PC-9 (cell line): ENCODE measurements around the gene WNT3. TPM values are rescaled to one million over a fixed set of nuclear protein-coding genes. Genes with fewer than 3 reads are reported as not detected.

ENCODE experiments used
- BruUV-seq: library from RNA; stranded (reverse); fragments of 400-500 nt; replicated peaks from 2 replicates; lab custom pipeline; 2021; lab: Mats Ljungman, UMichigan
- CTCF ChIA-PET: fragments of 300-600 bp; sonication (Branson Sonifier 250); formaldehyde crosslinking; loops from one replicate; lab custom pipeline; 2022; ENCODE audit warnings: antibody characterized with exemption; lab: Charles Lee
- POLR2A ChIA-PET: fragments of 300-600 bp; sonication (Branson Sonifier 250); formaldehyde crosslinking; loops from one replicate; lab custom pipeline; 2022; ENCODE audit warnings: antibody characterized with exemption; ENCODE audit not compliant: unreplicated experiment; lab: Charles Lee
- DNase-seq, 2 experiments: peaks; one replicate each; pipeline versions ENCODE4 v3.0.0 to v3.0.0-alpha.2; 2015 to 2022; ENCODE audit warnings: mixed read lengths in 1 of 2
- H2AFZ ChIP-seq: fragments of 200-600 bp; sonication (generic); 2 replicates; pipeline ENCODE4 v1.8.1; 2017; ENCODE audit warnings: antibody characterized with exemption
- H3F3A ChIP-seq: fragments of 200-600 bp; sonication (generic); 2 replicates; pipeline ENCODE4 v1.8.1; 2017; ENCODE audit warnings: antibody characterized with exemption, mild to moderate bottlenecking, low read depth; ENCODE audit not compliant: insufficient read depth
- H3K27ac ChIP-seq: fragments of 200-600 bp; sonication (generic); 2 replicates; pipeline ENCODE4 v1.6.1; 2016; ENCODE audit warnings: mixed run types
- H3K27me3 ChIP-seq: fragments of 200-600 bp; sonication (generic); 2 replicates; pipeline ENCODE4 v1.6.1; 2016; ENCODE audit warnings: low read depth, mixed run types; ENCODE audit not compliant: insufficient read depth
- H3K36me3 ChIP-seq: fragments of 200-600 bp; sonication (generic); 2 replicates; pipeline ENCODE4 v1.6.1; 2016; ENCODE audit warnings: low read depth, mixed run types
- H3K4me1 ChIP-seq: fragments of 200-600 bp; sonication (generic); replicated peaks from 2 replicates; pipeline ENCODE4 v1.6.1; 2016; ENCODE audit warnings: mixed run types; ENCODE audit not compliant: insufficient read depth
- H3K4me2 ChIP-seq: fragments of 200-600 bp; sonication (generic); 2 replicates; pipeline ENCODE4 v1.6.1; 2017; ENCODE audit warnings: mixed run types
- H3K4me3 ChIP-seq: fragments of 200-600 bp; sonication (generic); 2 replicates; pipeline ENCODE4 v1.6.1; 2016; ENCODE audit warnings: mixed run types
- H3K79me2 ChIP-seq: fragments of 200-600 bp; sonication (generic); 2 replicates; pipeline ENCODE4 v1.6.1; 2017; ENCODE audit warnings: low read depth, mixed run types
- H3K9me2 ChIP-seq: fragments of 200-600 bp; sonication (generic); 2 replicates; pipeline ENCODE4 v1.8.1; 2017; ENCODE audit warnings: mild to moderate bottlenecking; ENCODE audit not compliant: insufficient read depth
- H3K9me3 ChIP-seq: fragments of 200-600 bp; sonication (generic); 2 replicates; pipeline ENCODE4 v1.8.1; 2016; ENCODE audit warnings: low read depth; ENCODE audit not compliant: insufficient read depth
- H4K20me1 ChIP-seq: fragments of 200-600 bp; sonication (generic); 2 replicates; pipeline ENCODE4 v1.8.1; 2017; ENCODE audit not compliant: insufficient read depth
- CTCF ChIP-seq: fragments of 200-600 bp; sonication (generic); conservative IDR thresholded peaks from 2 replicates; pipeline ENCODE4 v1.6.1; 2017; ENCODE audit warnings: mixed run types, antibody characterized with exemption, mild to moderate bottlenecking, moderate library complexity
- EZH2 ChIP-seq: fragments of 200-600 bp; sonication (generic); IDR thresholded peaks from 2 replicates; pipeline ENCODE4 v1.8.0; 2017; ENCODE audit warnings: antibody characterized with exemption, low read depth
- intact Hi-C: fragments of 100-400 bp; cut with micrococcal nuclease; formaldehyde crosslinking; loops from one replicate; pipeline ENCODE4 v1.10.0; 2022; ENCODE audit not compliant: unreplicated experiment
- total RNA-seq: library from RNA; stranded (reverse); gene quantifications from 2 replicates; pipeline ENCODE4 v1.2.3, GENCODE V29; 2021

Gene WNT3
- total RNA-seq, 1 experiment from 2014 or later: 14.0 TPM

- Histone ChIP-seq H3K9me3 (no peaks in the 10 kb centered on the region), H3K4me1 (peaks cover 40% of the 10 kb centered on the region), H3K9me2 (no peaks in the 10 kb centered on the region), H3K4me3 (no peak overlapping the region), H3F3A (peaks cover 34% of the 10 kb centered on the region), H3K27ac (no peak overlapping the region), H3K36me3 (no peaks in the 10 kb centered on the region), H3K79me2 (no peaks in the 10 kb centered on the region), H3K27me3 (no peaks in the 10 kb centered on the region), H4K20me1 (no peaks in the 10 kb centered on the region), H3K4me2 (no peak overlapping the region), H2AFZ (no peak overlapping the region)
- intact Hi-C loops: no loop called here
- CTCF ChIA-PET: no interaction called here
- POLR2A ChIA-PET: no interaction called here
- DNase-seq: no peak
- BruUV-seq: no TSS peak
- TF ChIP-seq CTCF: no peak
Observed at GRCh38 chr17:46796956-46797530, 21.4 kb downstream of the WNT3 start.

GRCh38 chr17:46796524-46796923 lies 22.0 kb downstream of the WNT3 start:
- H3K9me3 ChIP-seq: no peaks in the 10 kb centered on the region
- no peak overlapping the region for H3K4me3 ChIP-seq
- H3F3A ChIP-seq: peaks cover 34% of the 10 kb centered on the region
- H3K4me1 ChIP-seq: peaks cover 40% of the 10 kb centered on the region
- TF ChIP-seq EZH2 (no peak), CTCF (no peak)
- H3K36me3 ChIP-seq: no peaks in the 10 kb centered on the region
- POLR2A ChIA-PET: no interaction called here
- intact Hi-C loops: no loop called here
- no peak for DNase-seq
- H4K20me1 ChIP-seq: no peaks in the 10 kb centered on the region
- no peak overlapping the region for H2AFZ ChIP-seq
- H3K9me2 ChIP-seq: no peaks in the 10 kb centered on the region
- no TSS peak for BruUV-seq
- H3K79me2 ChIP-seq: no peaks in the 10 kb centered on the region
- CTCF ChIA-PET: no interaction called here
- H3K27ac ChIP-seq: no peak overlapping the region
- H3K27me3 ChIP-seq: no peaks in the 10 kb centered on the region
- H3K4me2 ChIP-seq: no peak overlapping the region

- Histone ChIP-seq H3K4me1 (peaks cover 40% of the 10 kb centered on the region), H3K79me2 (no peaks in the 10 kb centered on the region), H4K20me1 (no peaks in the 10 kb centered on the region), H3K36me3 (no peaks in the 10 kb centered on the region), H3K27ac (peak overlapping the region; percentile 89), H3K9me2 (no peaks in the 10 kb centered on the region), H3K27me3 (no peaks in the 10 kb centered on the region), H3K4me2 (peak overlapping the region; percentile 76), H3K9me3 (no peaks in the 10 kb centered on the region), H3F3A (peaks cover 34% of the 10 kb centered on the region), H3K4me3 (peak overlapping the region; percentile 21; the same call in 1 of the 2 replicates), H2AFZ (no peak overlapping the region)
- BruUV-seq: no TSS peak
- CTCF ChIA-PET: no interaction called here
- TF ChIP-seq EZH2: no peak
- no peak for DNase-seq
- POLR2A ChIA-PET: no interaction called here
- intact Hi-C loops: no loop called here
Observed at GRCh38 chr17:46796084-46796483, 22.4 kb downstream of the WNT3 start.
